HG02852 (cell line): Measurements from ENCODE around the gene CHST12.

Experiments used
- ATAC-seq: cut with Tn5 transposase; IDR thresholded peaks from one replicate; pipeline ENCODE4 v1.9.1; 2021; ENCODE audit warnings: mild to moderate bottlenecking, moderate library complexity; ENCODE audit not compliant: unreplicated experiment

The CHST12 gene

DNA sequence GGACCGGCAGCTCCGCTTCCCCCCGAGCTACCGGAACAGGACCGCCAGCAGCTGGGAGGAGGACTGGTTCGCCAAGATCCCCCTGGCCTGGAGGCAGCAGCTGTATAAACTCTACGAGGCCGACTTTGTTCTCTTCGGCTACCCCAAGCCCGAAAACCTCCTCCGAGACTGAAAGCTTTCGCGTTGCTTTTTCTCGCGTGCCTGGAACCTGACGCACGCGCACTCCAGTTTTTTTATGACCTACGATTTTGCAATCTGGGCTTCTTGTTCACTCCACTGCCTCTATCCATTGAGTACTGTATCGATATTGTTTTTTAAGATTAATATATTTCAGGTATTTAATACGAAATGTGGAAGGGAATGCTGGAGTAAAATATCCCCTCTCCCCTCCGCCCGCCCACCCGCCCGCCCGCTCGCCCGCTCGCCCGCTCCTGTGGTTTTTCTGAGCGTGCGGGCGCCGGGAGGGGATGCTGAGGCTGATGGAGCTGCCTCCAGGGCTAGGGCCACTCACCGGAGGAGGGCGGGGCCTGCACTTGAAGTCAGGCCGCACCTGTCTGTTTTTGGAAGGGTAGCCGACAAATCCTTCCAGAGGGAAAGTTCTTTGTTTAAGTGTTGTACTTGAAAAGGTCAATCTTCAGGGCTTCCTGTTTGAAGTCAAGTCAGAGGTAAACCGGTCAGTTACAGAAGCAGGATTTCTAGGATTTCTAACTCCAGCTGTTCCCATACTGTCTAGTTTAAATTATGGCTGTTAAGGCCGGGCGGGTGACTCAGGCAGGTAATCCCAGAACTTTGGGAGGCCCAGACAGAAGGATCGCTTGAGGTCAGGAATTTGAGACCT lies 30.5 kb downstream of the CHST12 start:
- ATAC-seq: no peak

DNA sequence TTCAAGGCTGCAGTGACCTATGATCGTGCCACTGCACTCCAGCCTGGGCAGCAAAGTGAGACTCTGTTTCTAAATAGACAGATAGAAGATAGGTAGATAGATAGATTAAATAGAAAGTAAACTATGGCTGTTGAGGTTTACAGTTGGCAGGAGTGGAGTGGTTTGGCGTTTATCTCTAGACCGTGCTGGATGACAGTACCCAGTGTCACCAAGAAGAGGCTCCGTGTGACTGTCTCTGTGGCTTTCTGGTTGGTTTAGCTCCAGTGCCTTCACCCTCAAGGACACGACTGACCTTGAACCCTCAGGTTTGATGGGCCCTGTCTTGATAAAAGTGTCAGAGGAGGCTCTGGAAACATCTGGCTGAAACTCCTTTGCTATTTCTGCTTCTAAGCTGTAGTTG lies 31.7 kb downstream of the CHST12 start:
- ATAC-seq: no peak

DNA sequence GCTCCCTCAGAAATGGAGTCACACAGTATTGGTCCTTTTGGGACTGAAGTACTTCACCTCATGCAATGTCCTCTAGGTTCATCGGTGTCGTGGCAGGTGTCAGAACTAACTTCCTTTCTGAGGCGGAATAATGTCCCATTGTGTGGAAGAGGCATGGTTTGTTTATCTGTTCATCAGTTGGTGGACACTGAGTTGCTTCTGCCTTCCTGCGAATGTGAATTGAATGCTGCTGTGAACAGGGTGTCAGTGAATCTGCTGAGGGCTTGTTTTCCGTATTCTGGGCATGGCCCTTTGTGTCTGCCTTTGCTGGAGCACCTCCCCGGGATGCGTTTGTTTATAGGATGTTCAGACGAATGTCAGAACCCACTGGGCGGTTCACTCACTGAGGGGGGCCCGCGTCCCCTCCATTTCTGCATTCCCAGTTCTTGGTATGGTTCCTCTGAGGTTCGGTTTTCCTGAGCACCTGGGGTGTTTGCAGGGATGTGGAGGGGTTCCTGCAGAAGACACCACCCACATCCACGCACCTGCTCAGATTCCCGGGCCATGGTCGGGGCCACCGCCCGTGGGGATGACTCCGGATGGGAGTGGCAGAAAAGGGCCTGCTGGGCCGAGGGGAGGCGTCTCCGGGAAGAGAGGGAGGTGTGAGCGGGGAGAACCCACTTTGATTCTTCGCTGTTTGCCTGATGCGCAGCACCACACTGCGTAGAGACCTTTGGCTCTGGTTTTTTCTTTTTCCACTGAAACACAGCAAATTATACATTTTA lies 33.1 kb downstream of the CHST12 start:
- no peak for ATAC-seq

DNA sequence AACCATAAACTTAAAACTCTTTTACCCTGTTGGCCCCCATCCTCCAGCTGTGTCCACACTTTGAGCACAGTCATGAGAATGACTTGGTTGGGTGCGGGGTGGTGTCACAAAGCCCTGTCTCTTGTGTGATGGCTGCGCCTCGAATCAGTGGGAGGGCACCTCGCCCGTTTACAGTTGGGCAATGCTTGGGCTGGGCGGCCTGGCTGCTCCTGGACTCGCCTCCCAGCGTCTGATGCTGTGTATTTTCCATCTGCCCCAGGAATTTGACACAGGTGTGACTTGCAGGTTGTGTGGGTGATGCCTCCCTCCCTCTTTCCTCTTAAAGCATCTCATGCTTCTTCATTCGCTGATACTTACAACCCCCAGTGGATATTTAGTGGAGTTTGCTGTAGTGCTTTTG lies 33.7 kb downstream of the CHST12 start:
- ATAC-seq: no peak

DNA sequence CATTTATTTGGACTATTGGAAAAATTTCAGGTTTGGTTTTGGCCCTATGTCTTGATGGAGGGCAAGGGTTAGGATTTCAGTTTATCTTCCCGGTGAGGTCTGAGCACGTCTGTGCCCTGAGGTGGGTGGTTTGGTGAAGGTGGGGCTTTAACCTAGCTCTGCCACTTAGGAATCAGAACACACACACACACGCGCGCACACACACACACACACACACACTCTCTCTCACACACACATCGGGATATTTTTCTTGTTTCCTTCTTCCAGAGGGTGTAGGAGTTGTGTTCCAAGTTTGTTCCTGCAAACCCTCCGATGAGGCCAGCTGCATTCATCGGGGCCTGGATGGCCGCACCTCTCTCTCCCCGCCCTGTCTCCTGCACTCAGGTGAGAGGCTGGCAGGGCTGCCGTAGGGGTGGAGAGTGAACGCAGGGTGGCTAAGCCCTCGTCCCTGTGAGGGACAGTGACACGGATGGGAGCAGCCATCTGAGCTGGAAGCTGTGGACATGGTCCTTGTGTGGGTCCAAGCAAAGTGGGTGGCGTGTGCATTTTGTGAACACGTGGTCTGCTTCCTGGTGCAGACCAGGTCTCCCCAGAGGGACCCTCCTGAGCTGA lies 34.2 kb downstream of the CHST12 start:
- ATAC-seq: no peak

DNA sequence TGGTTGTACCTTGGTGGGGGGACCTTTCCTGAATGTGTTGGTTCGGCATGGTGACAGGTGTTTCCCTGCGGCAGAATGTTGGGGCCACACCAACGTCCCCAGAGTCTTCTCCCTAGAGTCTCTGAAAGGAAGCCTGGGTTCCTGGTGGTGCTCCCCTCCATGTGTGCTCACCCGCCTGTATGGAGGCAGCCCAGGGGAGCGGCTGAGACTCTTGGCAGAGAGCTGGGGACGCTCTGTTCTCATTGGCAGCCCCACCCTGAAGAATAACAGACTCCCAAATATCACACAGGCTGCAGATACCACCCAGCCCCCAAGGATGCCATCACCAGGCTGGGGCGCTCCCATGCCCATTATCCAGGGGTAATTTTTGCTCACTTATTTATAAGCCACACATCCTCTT lies 34.8 kb downstream of the CHST12 start:
- no peak for ATAC-seq

DNA sequence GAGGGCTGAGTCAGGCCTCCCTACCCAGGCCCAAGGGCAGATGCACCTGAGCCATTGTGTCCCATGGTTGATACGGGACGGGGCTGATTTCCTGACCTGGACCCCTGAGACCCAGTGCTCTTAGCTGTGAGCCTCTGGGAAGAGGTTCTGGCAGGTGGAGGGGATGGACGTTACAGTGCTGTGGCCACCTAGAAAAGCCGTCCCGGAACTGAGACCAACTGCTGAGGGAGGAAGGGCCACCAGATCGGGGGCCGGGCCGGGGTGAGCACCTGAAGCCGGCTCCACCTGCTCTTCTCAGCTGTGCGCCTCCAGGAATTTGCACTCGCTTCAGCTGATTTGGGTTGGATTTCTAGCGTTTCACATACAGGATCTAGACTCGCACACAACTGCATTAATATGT lies 35.4 kb downstream of the CHST12 start:
- ATAC-seq: no peak

DNA sequence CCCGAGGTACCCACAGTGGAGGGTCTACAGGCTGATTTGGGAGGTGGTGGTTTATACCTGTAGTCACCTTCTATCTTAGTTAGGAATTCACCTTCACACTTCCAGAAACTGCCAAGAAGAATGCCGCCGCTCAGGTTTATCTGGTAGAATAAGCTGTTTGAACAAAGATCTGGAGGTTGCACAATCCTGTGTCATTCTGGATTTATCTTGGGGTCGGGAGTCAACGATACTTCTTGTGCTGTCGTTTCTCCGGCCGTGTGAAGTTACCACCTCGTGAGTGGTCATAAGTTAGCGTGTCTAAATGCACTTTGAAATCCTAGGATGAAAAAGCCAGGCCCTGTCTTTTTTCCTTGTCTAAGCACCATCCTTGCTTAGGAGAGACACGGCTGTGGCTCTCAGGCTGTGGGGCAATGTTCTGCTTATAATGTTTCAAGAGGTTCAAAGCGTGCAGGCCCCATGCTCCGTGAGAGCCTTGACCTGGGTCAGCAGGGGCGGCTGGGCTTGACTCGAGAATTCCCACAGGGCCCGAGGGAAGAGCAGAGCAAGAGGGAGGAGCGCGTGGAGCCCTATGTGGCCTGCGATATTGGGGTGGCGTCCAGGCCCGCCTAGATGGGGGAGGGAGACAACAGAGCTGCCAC lies 37.3 kb downstream of the CHST12 start:
- ATAC-seq: no peak

DNA sequence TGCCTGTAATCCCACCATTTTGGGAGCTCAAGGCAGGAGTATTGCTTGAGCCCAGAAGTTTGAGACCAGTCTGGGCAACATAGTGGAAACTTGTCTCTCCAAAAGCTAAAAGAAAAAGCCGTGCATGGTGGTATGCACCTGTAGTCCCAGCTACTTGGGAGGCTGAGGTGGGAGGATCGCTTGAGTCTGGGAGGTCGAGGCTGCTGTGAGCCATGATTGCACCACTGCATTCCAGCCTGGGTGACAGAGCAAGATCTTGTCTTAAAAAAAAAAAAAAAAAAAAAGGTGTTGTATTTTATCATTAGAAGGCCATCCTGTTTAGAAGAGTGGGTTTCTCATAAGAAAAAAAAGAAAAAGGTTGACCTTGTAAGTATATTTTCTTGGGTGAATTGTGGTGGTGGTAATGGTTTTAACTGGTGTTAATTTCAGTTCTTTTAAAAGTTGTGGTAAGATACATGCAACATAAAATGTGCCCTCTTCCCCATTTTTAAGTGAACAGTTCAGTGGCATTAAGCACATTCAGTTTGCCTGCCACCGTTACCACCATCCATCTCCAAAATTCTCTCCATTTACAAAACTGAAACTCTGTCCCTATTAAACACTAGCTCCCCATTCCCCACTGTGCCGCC lies 38.1 kb downstream of the CHST12 start:
- no peak for ATAC-seq

DNA sequence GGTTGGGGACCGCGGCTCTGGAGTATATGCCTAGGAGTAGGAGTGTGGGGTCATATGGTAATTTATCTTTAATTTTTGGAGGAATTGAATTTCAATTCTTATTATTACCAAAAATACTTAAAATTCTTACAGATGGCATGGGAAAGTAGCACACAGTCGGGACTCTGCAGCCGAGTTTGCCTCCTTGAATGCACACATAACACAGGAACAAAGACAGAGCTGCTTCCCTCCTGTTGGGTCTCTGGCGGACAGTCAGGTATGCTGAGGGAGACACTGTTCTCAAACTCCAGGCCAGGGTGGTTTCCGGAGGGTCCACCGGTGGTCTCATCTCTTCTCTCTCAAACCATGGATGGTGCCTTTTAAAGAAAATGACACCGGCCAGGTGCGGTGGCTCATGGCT lies 40.1 kb downstream of the CHST12 start:
- no peak for ATAC-seq

DNA sequence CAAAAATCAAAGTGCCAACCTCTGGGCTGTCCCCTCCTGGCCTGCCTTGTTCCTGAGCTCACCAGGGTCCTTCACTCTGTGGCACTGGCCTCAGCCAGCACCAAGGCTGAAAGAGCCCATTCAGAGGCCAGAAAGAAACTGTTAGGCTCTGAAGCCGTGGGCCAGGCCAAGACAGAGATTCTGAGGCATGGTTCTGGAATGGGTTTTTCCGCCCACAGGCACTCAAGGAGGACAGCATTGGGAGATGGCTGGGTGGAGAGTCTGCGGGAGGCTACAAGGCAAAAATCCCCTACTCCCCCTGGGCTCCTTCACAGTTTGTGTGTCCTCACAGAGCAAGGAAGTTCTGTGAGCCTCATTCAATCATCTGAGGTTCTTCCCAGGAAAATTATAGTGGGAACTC lies 41.1 kb downstream of the CHST12 start:
- ATAC-seq: no peak

DNA sequence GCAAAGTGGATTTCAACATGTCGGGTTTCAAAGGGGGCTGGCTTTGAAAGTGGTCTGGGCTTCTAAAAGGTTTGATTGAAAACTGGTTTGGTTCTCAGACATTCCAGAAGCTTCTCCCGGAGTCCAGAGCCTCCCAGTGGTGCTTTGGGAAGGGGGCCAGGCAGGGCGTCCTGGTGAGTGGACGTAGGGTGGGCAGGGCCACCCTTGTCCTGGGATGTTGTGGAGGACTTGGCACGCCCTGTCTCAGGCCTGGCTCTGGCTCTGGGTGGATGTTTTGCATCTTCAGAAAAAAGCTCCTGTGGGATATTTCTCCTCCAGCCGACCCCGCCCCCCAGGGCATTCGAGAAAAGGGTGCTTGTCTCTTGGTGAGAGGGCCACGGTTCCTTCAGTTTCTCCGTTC lies 41.6 kb downstream of the CHST12 start:
- no peak for ATAC-seq

DNA sequence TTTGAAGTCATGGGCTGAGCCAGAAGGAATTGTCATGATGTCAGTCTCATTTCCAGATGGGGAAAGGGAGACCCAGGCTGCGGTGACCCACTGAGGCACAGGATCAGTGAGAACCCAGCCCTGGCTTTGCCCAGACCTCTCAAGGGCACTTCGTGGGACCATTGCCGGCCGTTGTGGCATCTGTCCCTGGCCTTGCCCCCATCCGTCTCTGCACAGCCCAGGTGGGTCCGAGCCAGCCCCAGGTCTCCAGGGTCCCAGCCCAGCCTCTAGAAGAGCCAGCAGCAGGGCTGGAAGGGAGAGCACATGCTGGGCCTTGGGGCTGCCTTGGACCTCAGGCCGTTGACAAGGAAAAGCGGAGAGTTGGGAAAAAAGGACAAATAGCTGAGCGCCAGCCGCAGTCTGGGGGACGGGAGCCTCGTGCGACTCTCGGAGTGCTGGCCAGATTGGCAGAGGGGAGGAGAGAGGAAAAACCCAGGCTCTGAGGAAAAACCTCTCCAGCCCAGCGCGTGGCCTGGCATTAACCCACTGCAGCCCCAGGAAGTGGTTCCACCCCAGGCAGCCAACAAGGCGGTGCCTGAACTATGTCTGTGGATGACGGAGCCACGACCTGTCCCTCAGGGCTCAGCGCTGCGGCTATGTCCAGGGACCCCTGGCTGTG lies 42.6 kb downstream of the CHST12 start:
- no peak for ATAC-seq

DNA sequence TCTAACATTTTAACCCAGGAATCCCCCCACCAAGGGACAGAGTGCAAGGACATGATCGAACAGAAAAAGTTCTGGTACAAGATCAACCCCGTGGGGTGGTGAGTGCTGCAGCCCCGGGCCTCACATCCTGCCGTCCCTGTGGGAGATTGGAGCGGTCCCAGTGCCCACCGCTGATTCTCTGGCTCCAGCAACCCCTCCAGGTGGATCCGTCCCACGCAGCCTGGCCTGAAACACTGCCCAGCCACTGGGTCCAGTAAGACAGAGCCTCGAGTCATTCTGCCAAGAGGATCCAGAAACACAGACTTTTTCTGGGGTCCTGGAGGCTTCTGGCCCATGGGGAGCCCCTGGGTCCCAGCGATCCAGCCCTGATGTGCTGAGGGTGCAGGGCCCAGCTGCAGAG lies 43.3 kb downstream of the CHST12 start:
- no peak for ATAC-seq

DNA sequence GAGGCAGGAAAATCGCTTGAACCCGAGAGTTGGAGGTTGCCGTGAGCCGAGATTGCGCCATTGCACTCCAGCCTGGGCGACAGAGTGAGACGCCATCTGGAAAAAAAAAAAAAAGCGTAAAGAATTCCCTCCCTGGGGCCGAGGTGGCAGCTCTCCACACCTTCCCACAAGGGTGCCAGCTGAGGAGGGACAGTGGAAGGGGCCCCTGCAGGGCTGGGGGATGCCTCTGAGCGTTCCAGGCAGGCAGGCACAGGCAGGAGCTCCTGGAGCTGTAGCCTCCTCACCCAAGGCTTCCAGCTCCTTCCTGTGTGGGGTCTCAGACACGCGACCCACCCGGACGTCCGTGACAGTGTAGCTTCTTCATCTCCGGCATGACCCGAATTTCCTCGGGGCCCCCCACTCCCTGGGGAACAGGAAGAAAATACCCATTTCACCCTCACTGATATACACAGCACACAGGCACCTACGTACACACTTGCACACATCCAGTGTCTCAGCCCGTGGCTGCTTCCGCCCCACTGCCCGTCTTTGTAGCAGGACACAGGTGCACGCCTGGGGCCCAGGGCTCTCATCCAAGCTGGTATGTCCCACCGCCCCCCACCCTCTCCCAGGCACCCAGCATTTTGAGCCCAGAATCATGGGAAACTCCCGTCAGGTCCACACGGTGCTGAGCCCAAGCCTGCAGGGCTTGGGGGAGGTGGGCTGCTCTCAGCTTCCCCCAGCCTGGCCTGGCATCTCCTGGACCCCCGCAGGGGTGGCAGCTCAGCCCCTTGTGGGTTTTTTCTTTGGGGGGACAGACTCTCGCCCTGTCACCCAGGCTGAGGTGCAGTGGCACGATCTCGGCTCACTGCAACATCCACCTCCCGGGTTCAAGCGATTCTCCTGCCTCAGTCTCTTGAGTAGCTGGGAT lies 47.0 kb downstream of the CHST12 start:
- no peak for ATAC-seq

DNA sequence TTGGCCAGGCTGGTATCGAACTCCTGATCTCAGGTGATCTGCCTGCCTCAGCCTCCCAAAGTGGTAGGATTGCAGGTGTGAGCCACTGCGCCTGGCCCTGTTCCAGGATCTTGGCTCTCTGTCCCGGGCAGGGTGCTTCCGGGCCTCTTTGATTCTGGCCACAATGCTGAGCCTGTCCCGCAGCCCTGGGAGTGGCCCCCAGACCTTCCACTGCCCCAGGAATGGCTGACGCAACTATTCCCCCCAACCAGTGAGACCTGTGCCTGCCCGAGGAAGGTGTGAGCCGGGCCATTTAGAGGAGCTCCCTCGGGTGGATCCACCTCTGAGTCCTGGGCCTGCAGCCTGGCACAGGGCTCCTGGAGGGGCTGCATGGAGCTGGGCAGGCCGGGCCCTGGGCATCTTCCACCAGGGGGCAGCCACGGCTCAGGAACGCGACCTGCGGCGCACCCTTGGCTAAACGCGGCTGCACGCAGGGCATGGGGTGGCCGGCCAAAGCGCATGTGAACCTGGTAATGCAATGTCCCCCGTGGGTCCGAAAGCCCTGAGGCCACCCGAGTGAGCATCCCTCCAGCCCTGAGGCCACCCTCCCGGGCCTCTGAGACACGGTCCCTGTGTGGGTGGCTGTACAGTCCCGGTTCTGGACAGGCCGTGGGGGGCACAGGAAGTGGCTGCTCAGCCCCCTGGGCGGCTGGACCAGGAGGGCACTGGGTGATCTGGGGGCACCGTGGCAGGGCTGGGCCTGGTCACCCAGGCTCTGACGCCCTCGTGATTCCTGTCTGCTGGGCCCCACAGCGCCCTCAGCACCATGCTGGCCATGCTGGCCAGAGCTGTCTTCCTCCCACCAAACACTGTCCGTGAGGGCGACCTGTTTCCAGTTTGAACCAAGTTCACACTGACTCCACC lies 48.0 kb downstream of the CHST12 start:
- ATAC-seq: peak; percentile 83

DNA sequence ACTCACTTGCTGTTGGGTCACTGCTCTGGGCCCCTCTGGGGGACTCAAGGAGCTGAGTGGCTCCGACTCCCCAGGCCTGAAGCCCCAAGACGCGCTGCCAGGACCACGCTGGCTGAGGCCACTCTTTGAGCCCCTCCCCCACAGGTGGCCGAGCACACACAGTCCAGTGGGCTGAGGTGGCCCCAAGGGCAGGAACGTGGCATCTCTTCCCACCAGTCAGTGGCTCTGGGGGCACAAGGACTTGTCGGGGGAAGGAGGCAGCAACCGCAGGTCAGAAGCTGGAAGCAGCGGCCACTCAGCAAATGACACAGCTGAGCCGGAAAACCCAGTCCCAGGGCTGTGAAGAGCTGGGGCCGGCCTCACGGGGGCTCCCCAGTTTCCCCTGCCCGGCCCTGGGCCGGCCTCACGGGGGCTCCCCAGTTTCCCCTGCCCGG lies 48.7 kb downstream of the CHST12 start:
- peak; percentile 37 for ATAC-seq

DNA sequence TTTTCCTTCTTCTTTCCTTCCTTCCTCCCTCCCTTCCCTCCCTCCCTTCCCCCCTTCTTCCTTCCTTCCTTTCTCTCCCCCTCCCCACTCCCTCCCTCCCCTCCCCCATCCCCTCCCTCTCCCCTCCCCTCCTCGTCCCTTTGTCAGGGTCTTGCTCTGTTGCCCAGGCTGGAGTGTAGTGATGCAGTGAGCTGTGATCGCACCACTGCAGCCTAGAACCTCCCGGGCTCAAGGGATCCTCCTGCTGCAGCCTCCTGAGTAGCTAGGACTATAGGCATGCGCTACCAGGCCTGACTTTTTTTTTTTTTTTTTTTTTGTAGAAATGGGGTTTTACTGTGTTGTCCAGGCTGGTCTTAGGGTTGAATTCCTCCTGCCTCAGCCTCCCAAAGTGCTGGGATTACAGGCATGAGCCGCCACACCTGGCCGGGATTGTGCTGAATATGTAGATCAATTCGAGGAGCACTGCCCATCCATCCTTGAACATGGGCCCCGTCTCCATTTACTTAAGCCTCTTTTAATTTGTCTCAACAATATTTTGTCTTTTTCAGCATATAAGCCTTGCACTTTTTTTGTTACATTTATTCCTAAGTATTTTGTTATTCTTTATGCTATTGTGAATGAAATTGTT lies 49.3 kb downstream of the CHST12 start:
- ATAC-seq: no peak
